Endothelial cell of umbilical vein (primary cell): Measurements from ENCODE around the gene ZFAND2B. TPM values are rescaled to one million over a fixed set of nuclear protein-coding genes. Genes with fewer than 3 reads are reported as not detected.

Experiments
- BruUV-seq: library from RNA; stranded (reverse); fragments of 400-500 nt; replicated peaks from 2 replicates; lab custom pipeline; 2021; lab: Mats Ljungman, UMichigan
- CTCF ChIA-PET: fragments of 300-600, 350-600 bp; sonication (Branson Sonifier 250); formaldehyde crosslinking; loops from one replicate; lab custom pipeline; 2021; ENCODE audit warnings: antibody characterized with exemption, inconsistent platforms; lab: Charles Lee
- POLR2A ChIA-PET: fragments of 300-600, 350-600 bp; sonication (Branson Sonifier 250); formaldehyde crosslinking; loops from one replicate; lab custom pipeline; 2021; ENCODE audit warnings: antibody characterized with exemption, inconsistent platforms; lab: Charles Lee
- DNase-seq: peaks from one replicate; pipeline ENCODE4 v3.0.0-alpha.2; 2011; ENCODE audit warnings: low read depth, low spot score
- FAIRE-seq: peaks from 2 replicates; lab custom pipeline; 2011; peaks lifted over from hg19 to GRCh38; lab: Jason Lieb, UNC
- H2AFZ ChIP-seq: 2 replicates; pipeline ENCODE4 v1.6.0; 2012; ENCODE audit warnings: low read depth, low read length, control low read depth, inconsistent platforms
- H3K27ac ChIP-seq: 2 replicates; pipeline ENCODE4 v1.5.1; 2011; ENCODE audit warnings: low read depth, mild to moderate bottlenecking, control low read depth, low read length, moderate library complexity; ENCODE audit not compliant: insufficient read depth
- H3K27me3 ChIP-seq, 2 experiments: 2 replicates each; pipeline versions ENCODE4 v1.6.0 to v1.6.1; 2011; ENCODE audit warnings: low read length in 2 of 2, mixed read lengths in 1 of 2; ENCODE audit not compliant: control insufficient read depth in 2 of 2, insufficient read depth in 2 of 2
- H3K36me3 ChIP-seq, 2 experiments: 2 replicates in 1 of 2; 3 replicates in 1 of 2; pipeline ENCODE4 v1.5.1; 2011; ENCODE audit warnings: low read length in 2 of 2, mild to moderate bottlenecking in 1 of 2, moderate library complexity in 1 of 2; ENCODE audit not compliant: control insufficient read depth in 2 of 2, insufficient read depth in 2 of 2; ENCODE audit errors: extremely low read depth in 1 of 2
- H3K4me1 ChIP-seq: 3 replicates; pipeline ENCODE4 v1.5.1; 2011; ENCODE audit warnings: mild to moderate bottlenecking, low read length; ENCODE audit not compliant: control insufficient read depth, insufficient read depth; ENCODE audit errors: extremely low read depth
- H3K4me2 ChIP-seq: 2 replicates; pipeline ENCODE4 v1.6.1; 2011; ENCODE audit warnings: low read length, control low read depth, mixed read lengths; ENCODE audit not compliant: insufficient read depth
- H3K4me3 ChIP-seq, 3 experiments: fragments of 200-600 bp in 1 of 3; sonication (generic), shearing (Covaris generic) in 1 of 3; replicated peaks in 1 of 3; 2 replicates each; pipeline ENCODE4 v1.5.1; 2011 to 2016; ENCODE audit warnings: control low read depth in 3 of 3, low read length in 3 of 3, mild to moderate bottlenecking in 2 of 3, inconsistent platforms in 1 of 3, low read depth in 1 of 3, moderate library complexity in 1 of 3; ENCODE audit not compliant: insufficient read depth in 1 of 3
- H3K79me2 ChIP-seq: 2 replicates; pipeline ENCODE4 v1.6.0; 2012; ENCODE audit warnings: low read length, inconsistent platforms; ENCODE audit not compliant: control insufficient read depth, insufficient read depth
- H3K9ac ChIP-seq: replicated peaks from 2 replicates; pipeline ENCODE3; 2011; ENCODE audit warnings: low read length, control low read depth; ENCODE audit not compliant: insufficient read depth; ENCODE audit errors: extremely low read depth
- H3K9me1 ChIP-seq: replicated peaks from 3 replicates; pipeline ENCODE4 v1.6.0; 2011; ENCODE audit warnings: mild to moderate bottlenecking, low read length; ENCODE audit not compliant: control insufficient read depth, insufficient read depth; ENCODE audit errors: extremely low read depth
- H3K9me3 ChIP-seq: replicated peaks from 2 replicates; pipeline ENCODE4 v1.5.1; 2012; ENCODE audit warnings: low read length, inconsistent platforms; ENCODE audit not compliant: control insufficient read depth, insufficient read depth
- H4K20me1 ChIP-seq: replicated peaks from 2 replicates; pipeline ENCODE3; 2011; ENCODE audit warnings: mild to moderate bottlenecking, low read length; ENCODE audit not compliant: control insufficient read depth, insufficient read depth; ENCODE audit errors: extremely low read depth
- EZH2 ChIP-seq: IDR thresholded peaks from 2 replicates; pipeline ENCODE4 v1.6.1; 2012; ENCODE audit warnings: borderline replicate concordance, low read depth, mild to moderate bottlenecking, moderate library complexity, low read length, inconsistent platforms; ENCODE audit not compliant: severe bottlenecking
- FOS ChIP-seq: IDR thresholded peaks from 2 replicates; pipeline ENCODE4 v1.6.1; 2011; ENCODE audit warnings: mild to moderate bottlenecking, low read length, moderate library complexity, borderline replicate concordance; ENCODE audit not compliant: insufficient read depth
- MAX ChIP-seq: IDR thresholded peaks from 2 replicates; pipeline ENCODE4 v1.6.1; 2011; ENCODE audit not compliant: insufficient read depth, insufficient read length
- MYC ChIP-seq: IDR thresholded peaks from one replicate; pipeline ENCODE4 v1.6.1; 2011; ENCODE audit warnings: mild to moderate bottlenecking, low read depth, low read length
- POLR2A ChIP-seq: IDR thresholded peaks from 2 replicates; pipeline ENCODE4 v1.6.1; 2012; ENCODE audit warnings: low read depth, mild to moderate bottlenecking, control low read depth, low read length
- POLR2AphosphoS5 ChIP-seq: IDR thresholded peaks from 2 replicates; pipeline ENCODE4 v1.6.1; 2012; ENCODE audit warnings: low read depth, mild to moderate bottlenecking, control low read depth, low read length, moderate library complexity; ENCODE audit not compliant: insufficient read depth
- dilution Hi-C: fragments of 300-500 bp; cut with MboI; formaldehyde crosslinking; loops from one replicate; pipeline ENCODE4 v1.15.0; 2019; ENCODE audit warnings: low sequenced_read_pairs; ENCODE audit not compliant: extremely low pct_ligation_motif_present
- intact Hi-C: fragments of 100-400 bp; cut with micrococcal nuclease; formaldehyde crosslinking; loops from one replicate; pipeline ENCODE4 v1.10.0; 2022
- polyA plus RNA-seq, 4 experiments: library from polyadenylated mRNA; depleted of rRNA in 3 of 4; stranded (reverse) in 3 of 4; unstranded in 1 of 4; fragments of >200 nt; gene quantifications; 2 replicates each; pipeline versions ENCODE4 v1.2.1 to v1.2.3, GENCODE V29; 2011 to 2012; ENCODE audit warnings: missing spikeins in 1 of 4
- total RNA-seq: library from RNA; stranded (reverse); gene quantifications from 2 replicates; pipeline ENCODE4 v1.2.3, GENCODE V29; 2021

ZFAND2B gene
- total and polyA plus RNA-seq, 2 donors (not counting 3 experiments of a cell fraction or from before 2014, with no cell fraction given): 23.3 to 52.0 TPM

GRCh38 chr2:219221957-219222518 lies 15.5 kb downstream of the ZFAND2B start:
- dilution Hi-C loops (no loop called here), intact Hi-C loops (no loop called here)
- H3K9me3 ChIP-seq: no peaks in the 10 kb centered on the region
- CTCF ChIA-PET: no interaction called here
- FAIRE-seq (no peak), DNase-seq (no peak)
- TF ChIP-seq POLR2A (no peak), FOS (no peak), EZH2 (no peak), MYC (no peak), POLR2AphosphoS5 (no peak), MAX (no peak)
- no peak overlapping the region for H3K9ac ChIP-seq
- BruUV-seq: no TSS peak
- H3K9me1 ChIP-seq: no peaks in the 10 kb centered on the region
- no peak overlapping the region for H2AFZ ChIP-seq
- H3K4me1 ChIP-seq: peaks cover 14% of the 10 kb centered on the region
- H3K4me3 ChIP-seq: no peak overlapping the region
- H3K4me2 ChIP-seq: no peak overlapping the region
- no peaks in the 10 kb centered on the region for H3K27me3 ChIP-seq
- H3K27ac ChIP-seq: no peak overlapping the region
- H3K79me2 ChIP-seq: peaks cover 1% of the 10 kb centered on the region
- H3K36me3 ChIP-seq: peaks cover 3 to 46% of the 10 kb centered on the region in 2 experiments
- POLR2A ChIA-PET: no interaction called here
- no peaks in the 10 kb centered on the region for H4K20me1 ChIP-seq
